HG02610 (cell line): ENCODE results near the gene LGI2.
"Not testable (repeated sequence)": the region's sequence is repeated elsewhere in the genome, so short reads cannot be mapped to it uniquely, and the experiment has no call there.

ENCODE experiments used
- ATAC-seq: cut with Tn5 transposase; IDR thresholded peaks from one replicate; pipeline ENCODE4 v1.9.1; 2021; ENCODE audit warnings: mild to moderate bottlenecking, moderate library complexity; ENCODE audit not compliant: unreplicated experiment

Gene LGI2

GRCh38 chr4:25050370-25051078, 19.8 kb upstream of the LGI2 start:
- no peak for ATAC-seq

- ATAC-seq = no peak
Measured at GRCh38 chr4:25043548-25043947, 12.8 kb upstream of the LGI2 start.

- no peak for ATAC-seq
Measured at GRCh38 chr4:25033526-25033925, 2.8 kb upstream of the LGI2 start.

GRCh38 chr4:25032126-25032525, 1.4 kb upstream of the LGI2 start:
- ATAC-seq = no peak

- no peak for ATAC-seq
Measured at GRCh38 chr4:25031077-25031621, 403 bp upstream of the LGI2 start.

GRCh38 chr4:25029479-25030276, 1.1 kb downstream of the LGI2 start:
- no peak for ATAC-seq

- ATAC-seq = no peak
Measured at GRCh38 chr4:25028851-25029250, 1.9 kb downstream of the LGI2 start.

GRCh38 chr4:25022766-25023165, 8.0 kb downstream of the LGI2 start:
- ATAC-seq = no peak

- ATAC-seq = no peak
Measured at GRCh38 chr4:25021216-25021615, 9.5 kb downstream of the LGI2 start.

- ATAC-seq = no peak
Measured at GRCh38 chr4:25020236-25020635, 10.5 kb downstream of the LGI2 start.

GRCh38 chr4:25019501-25019900, 11.2 kb downstream of the LGI2 start:
- ATAC-seq = no peak

GRCh38 chr4:25015012-25015411, 15.7 kb downstream of the LGI2 start:
- ATAC-seq = no peak

GRCh38 chr4:25014662-25014983, 16.1 kb downstream of the LGI2 start:
- ATAC-seq = not testable (repeated sequence)

GRCh38 chr4:25013756-25014661, 16.7 kb downstream of the LGI2 start:
- no peak for ATAC-seq

GRCh38 chr4:25012655-25013054, 18.1 kb downstream of the LGI2 start:
- ATAC-seq = no peak

GRCh38 chr4:25011135-25011866, 19.4 kb downstream of the LGI2 start:
- ATAC-seq = no peak

- ATAC-seq = no peak
Measured at GRCh38 chr4:25007598-25007997, 23.1 kb downstream of the LGI2 start.

GRCh38 chr4:25002681-25003080, 28.1 kb downstream of the LGI2 start:
- no peak for ATAC-seq

- no peak for ATAC-seq
Measured at GRCh38 chr4:25001509-25001908, 29.2 kb downstream of the LGI2 start.

- no peak for ATAC-seq
Measured at GRCh38 chr4:25000639-25001038, 30.1 kb downstream of the LGI2 start.
